GM12878 (cell line): ENCODE measurements around the gene STX10. TPM values are rescaled to one million over a fixed set of nuclear protein-coding genes. Genes with fewer than 3 reads are reported as not detected.

Source experiments
- CBFB ChIP-seq: IDR thresholded peaks from 2 replicates; pipeline ENCODE4 v1.6.1; 2016; ENCODE audit warnings: antibody characterized with exemption, low read depth
- CEBPB ChIP-seq, 2 experiments: fragments of 150-350 bp in 1 of 2; IDR thresholded peaks; 2 replicates each; pipeline ENCODE4 v1.6.1; 2012 to 2014; ENCODE audit warnings: low read depth in 2 of 2, low read length in 2 of 2, borderline replicate concordance in 1 of 2, inconsistent platforms in 1 of 2
- E4F1 ChIP-seq: fragments of 450-650 bp; IDR thresholded peaks from 2 replicates; pipeline ENCODE4 v1.6.1; 2018; ENCODE audit warnings: borderline replicate concordance, mild to moderate bottlenecking; ENCODE audit not compliant: partially characterized antibody
- ETV6 ChIP-seq, 2 experiments: fragments of 450-650 bp in 1 of 2; IDR thresholded peaks in 1 of 2; conservative IDR thresholded peaks in 1 of 2; 2 replicates each; pipeline ENCODE4 v1.6.1; 2014; ENCODE audit warnings: antibody characterized with exemption in 1 of 2, borderline replicate concordance in 1 of 2, low read depth in 1 of 2, mild to moderate bottlenecking in 1 of 2, moderate library complexity in 1 of 2
- EZH2 ChIP-seq: IDR thresholded peaks from 2 replicates; pipeline ENCODE4 v1.6.1; 2012; ENCODE audit warnings: low read depth, mild to moderate bottlenecking, control low read depth, inconsistent platforms, low read length, borderline replicate concordance; ENCODE audit not compliant: control insufficient read depth
- FOXK2 ChIP-seq: fragments of 450-650 bp; IDR thresholded peaks from 2 replicates; pipeline ENCODE4 v1.6.1; 2017; ENCODE audit warnings: mild to moderate bottlenecking, moderate library complexity
- HDAC2 ChIP-seq: fragments of 200-600 bp; sonication (generic); IDR thresholded peaks from 2 replicates; pipeline ENCODE4 v1.6.1; 2017
- IKZF1 ChIP-seq: fragments of 450-650 bp; conservative IDR thresholded peaks from 2 replicates; pipeline ENCODE4 v1.6.1; 2017; ENCODE audit warnings: antibody characterized with exemption, mild to moderate bottlenecking
- JUND ChIP-seq: IDR thresholded peaks from 2 replicates; pipeline ENCODE4 v1.6.1; 2012; ENCODE audit warnings: low read depth, mild to moderate bottlenecking, low read length, improper control_type of control experiment, moderate library complexity
- MEF2A ChIP-seq: IDR thresholded peaks from 2 replicates; pipeline ENCODE4 v1.6.1; 2011; ENCODE audit warnings: low read depth, mild to moderate bottlenecking, low read length, moderate library complexity; ENCODE audit not compliant: insufficient read depth
- POLR2A ChIP-seq: IDR thresholded peaks from 2 replicates; pipeline ENCODE4 v1.6.1; 2011; ENCODE audit warnings: low read depth, mild to moderate bottlenecking, low read length
- RBBP5 ChIP-seq: fragments of 200-600 bp; sonication (generic); conservative IDR thresholded peaks from 2 replicates; pipeline ENCODE4 v1.6.1; 2016
- SREBF1 ChIP-seq: IDR thresholded peaks from 2 replicates; pipeline ENCODE4 v1.6.1; 2012; ENCODE audit warnings: mild to moderate bottlenecking, low read length
- SUZ12 ChIP-seq: fragments of 200-600 bp; sonication (generic); IDR thresholded peaks from one replicate; pipeline ENCODE4 v1.6.1; 2018; ENCODE audit warnings: antibody characterized with exemption, mild to moderate bottlenecking; ENCODE audit not compliant: unreplicated experiment
- TCF12 ChIP-seq: IDR thresholded peaks from 2 replicates; pipeline ENCODE4 v1.6.1; 2011; ENCODE audit warnings: low read depth, mild to moderate bottlenecking, low read length
- WRNIP1 ChIP-seq: IDR thresholded peaks from 2 replicates; pipeline ENCODE4 v1.6.1; 2011; ENCODE audit warnings: low read depth, low read length, improper control_type of control experiment, borderline replicate concordance
- YY1 ChIP-seq: IDR thresholded peaks from 2 replicates; pipeline ENCODE4 v1.6.1; 2011; ENCODE audit warnings: low read depth, mild to moderate bottlenecking, low read length
- ZNF217 ChIP-seq: fragments of 450-650 bp; IDR thresholded peaks from 2 replicates; pipeline ENCODE4 v1.6.1; 2017; ENCODE audit warnings: antibody characterized with exemption, mild to moderate bottlenecking
- ZNF274 ChIP-seq: IDR thresholded peaks from one replicate; pipeline ENCODE4 v1.8.0; 2011; ENCODE audit not compliant: insufficient read length, insufficient read depth
- ZNF384 ChIP-seq: IDR thresholded peaks from 2 replicates; pipeline ENCODE4 v1.6.1; 2012; ENCODE audit warnings: low read depth, mild to moderate bottlenecking, low read length, improper control_type of control experiment, borderline replicate concordance
- ZNF592 ChIP-seq: fragments of 450-650 bp; IDR thresholded peaks from 2 replicates; pipeline ENCODE4 v1.6.1; 2017; ENCODE audit warnings: mild to moderate bottlenecking, moderate library complexity
- polyA plus RNA-seq, 11 experiments: library from polyadenylated mRNA; depleted of rRNA in 4 of 11; unstranded in 6 of 11; stranded (reverse) in 5 of 11; fragments of >200 nt; fragmentation: Nextera tagmentation in 4 of 11; fragmentation: Illumina TruSeq in 1 of 11; extraction: Ambion mirVana in 4 of 11; extraction: Trizol in 1 of 11; gene quantifications; 1 replicate in 1 of 11; 2 replicates in 10 of 11; pipeline versions ENCODE4 v1.2.1 to v1.2.3, GENCODE V29; 2011 to 2016; ENCODE audit warnings: inconsistent platforms in 2 of 11, missing spikeins in 2 of 11, low read depth in 1 of 11
- total RNA-seq, 4 experiments: library from RNA; depleted of rRNA in 3 of 4; stranded (reverse); fragments of >200 nt in 3 of 4; fragmentation: Illumina TruSeq in 1 of 4; extraction: Trizol in 1 of 4; gene quantifications; 2 replicates each; pipeline versions ENCODE4 v1.2.1 to v1.2.3, GENCODE V29; 2013 to 2021

Gene STX10
- total and polyA plus RNA-seq, 10 of the 15 experiments (the other 5 are each of a cell fraction or from before 2014, with no cell fraction given), result 0.56 to 76.1 (median 47.6) TPM

- TF ChIP-seq ETV6 (conservative IDR thresholded peaks at IDR 0.05 in 1 of 2, IDR thresholded peaks at IDR 0.05 in 1 of 2; ENCODE audit: borderline replicate concordance in 1 of 2, low read depth in 1 of 2), result no peak; a peak in 2 of 4 replicates
- no peak; the same call in 1 of the 2 replicates for TF ChIP-seq FOXK2
- TF ChIP-seq POLR2A, result peak; percentile 98
- no peak; the same call in 1 of the 2 replicates for TF ChIP-seq JUND
- peak; percentile 96 for TF ChIP-seq CBFB
- TF ChIP-seq TCF12, result peak; percentile 95
- no peak for TF ChIP-seq EZH2
- peak; percentile 74; the same call in 1 of the 2 replicates for TF ChIP-seq WRNIP1
- peak; percentile 82 for TF ChIP-seq YY1
- TF ChIP-seq IKZF1, result peak; percentile 66
- TF ChIP-seq ZNF384, result no peak
- no peak for TF ChIP-seq SUZ12
- TF ChIP-seq SREBF1, result peak; percentile 6; the same call in 1 of the 2 replicates
- TF ChIP-seq CEBPB (IDR thresholded peaks at IDR 0.05; ENCODE audit: borderline replicate concordance in 1 of 2, low read depth in 2 of 2, low read length in 2 of 2), result no peak
- TF ChIP-seq E4F1, result peak; percentile 7
- TF ChIP-seq HDAC2, result no peak
- TF ChIP-seq ZNF592, result no peak
- TF ChIP-seq RBBP5, result no peak
- no peak; the same call in 1 of the 2 replicates for TF ChIP-seq MEF2A
- TF ChIP-seq ZNF274, result no peak
- TF ChIP-seq ZNF217, result no peak
These were observed 2.9 kb upstream of the STX10 start (continued) for GRCh38 chr19:13152974-13153568.
